Glomerular endothelial cell (primary cell): ENCODE data around the gene NSFL1C. TPM values are rescaled to one million over a fixed set of nuclear protein-coding genes. Genes with fewer than 3 reads are reported as not detected.

Experiments
- DNase-seq: peaks from one replicate; pipeline ENCODE4 v3.0.0-alpha.2; 2011; ENCODE audit warnings: low read depth, low spot score; ENCODE audit errors: extremely low read depth
- total RNA-seq: library from RNA; depleted of rRNA; stranded (reverse); fragments of >200 nt; gene quantifications from 2 replicates; pipeline ENCODE4 v1.2.3, GENCODE V29; 2015

The NSFL1C gene
- total RNA-seq, 1 donor from 2014 or later: 74.2 TPM

DNA sequence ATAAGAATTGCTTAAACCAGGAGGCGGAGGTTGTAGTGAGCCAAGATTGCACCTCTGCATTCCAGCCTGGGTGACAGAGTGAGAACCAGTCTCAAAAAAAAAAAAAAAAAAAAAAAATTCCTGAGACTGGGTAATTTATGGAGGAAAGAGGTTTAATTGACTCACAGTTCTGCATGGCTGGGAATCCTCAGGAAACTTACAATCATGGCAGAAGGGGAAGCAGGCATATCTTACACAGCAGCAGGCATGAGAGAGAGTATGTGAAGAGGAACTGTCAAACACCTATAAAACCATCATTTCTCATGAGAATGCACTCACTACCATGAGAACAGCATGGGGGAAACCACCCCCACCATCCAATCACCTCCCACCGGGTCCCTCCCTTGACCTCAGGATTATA lies 72.0 kb downstream of the NSFL1C start:
- DNase-seq: no peak

GRCh38 chr20:1393507-1393882 lies 73.2 kb downstream of the NSFL1C start:
- DNase-seq: no peak

DNA sequence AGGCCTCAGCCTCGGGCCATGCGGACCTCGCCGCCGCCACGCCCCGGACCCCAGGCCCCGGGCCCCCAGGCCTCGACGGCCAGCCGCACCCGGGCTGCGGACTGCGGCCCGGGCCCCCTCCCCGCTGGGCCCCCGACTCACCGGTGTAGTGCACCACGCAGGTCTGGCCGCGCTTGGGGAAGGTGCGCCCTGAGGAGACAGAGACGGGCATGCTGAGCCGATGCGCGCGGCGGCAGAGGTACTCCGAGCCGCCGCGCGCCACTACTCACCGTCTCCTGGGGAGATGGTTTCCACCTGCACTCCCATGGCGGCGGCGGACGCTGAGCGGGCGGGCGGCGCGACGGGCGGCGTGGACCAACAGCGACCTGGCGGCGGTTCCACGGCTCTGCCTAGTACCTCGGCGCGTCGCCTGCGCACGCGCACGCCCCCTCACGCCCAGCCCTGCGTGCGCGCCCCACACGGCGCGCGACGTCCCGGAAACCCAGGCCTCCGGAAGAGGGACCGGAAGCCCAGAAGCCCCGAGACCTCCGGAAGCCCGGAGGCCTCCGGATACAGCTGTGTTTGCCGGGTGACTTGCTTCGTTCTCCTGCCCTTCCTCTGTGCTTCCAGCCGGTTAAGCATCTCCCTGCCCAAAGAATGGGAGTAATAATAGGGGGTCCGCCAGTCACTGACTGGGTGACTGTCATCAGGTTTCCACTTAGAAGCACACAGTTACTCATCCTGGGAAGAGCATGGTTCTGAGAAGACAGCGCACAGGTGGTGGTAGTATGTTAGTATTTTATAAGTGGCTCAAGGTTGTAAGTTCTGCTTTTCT lies 73.7 kb downstream of the NSFL1C start, which contains the start of gene FKBP1A:
Gene FKBP1A (minus strand): TSS at position 362 of the 814 bp plus-strand sequence. CDS start 56 bp downstream, at position 306.
- no peak for DNase-seq

DNA sequence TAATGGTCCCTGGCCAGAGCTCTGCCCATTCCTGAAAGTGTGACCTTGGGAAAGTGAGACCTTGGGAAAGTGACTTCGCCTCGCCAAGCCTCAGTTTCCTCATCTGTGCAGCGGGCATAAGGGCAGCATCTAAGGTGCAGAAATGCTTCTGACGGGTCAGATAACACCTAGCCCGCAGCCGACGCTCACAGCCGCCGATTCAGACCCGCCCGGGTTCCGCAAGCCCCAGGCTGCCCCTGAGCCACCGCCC lies 74.3 kb downstream of the NSFL1C start:
- no peak for DNase-seq

Other genes starting within 250 kb of the NSFL1C start
- gene RAD21L1, start 240.8 kb downstream of the NSFL1C start, total RNA-seq: not detected in 2 replicates
- gene SNPH, start 200.6 kb downstream of the NSFL1C start, total RNA-seq: 11.6 and 12.2 TPM in 2 replicates
- gene SDCBP2, start 137.7 kb downstream of the NSFL1C start, total RNA-seq: 3.2 and 4.4 TPM in 2 replicates
- 737 and 783 TPM in 2 replicates for gene FKBP1A, start 73.8 kb downstream of the NSFL1C start, total RNA-seq
- 0.97 and 15.8 TPM in 2 replicates for gene SIRPB2, start 24.6 kb upstream of the NSFL1C start, total RNA-seq
- gene SIRPD, start 90.9 kb upstream of the NSFL1C start, total RNA-seq: 0.19 TPM in 1 of 2 replicates, not detected in the other
- 4.1 and 5.0 TPM in 2 replicates for gene SIRPB1, start 153.2 kb upstream of the NSFL1C start, total RNA-seq
- gene SIRPG, start 190.9 kb upstream of the NSFL1C start, total RNA-seq: not detected in 2 replicates